Chondrocyte (in vitro differentiated cells): Measurements from ENCODE around the gene ARHGAP42. TPM values are rescaled to one million over a fixed set of nuclear protein-coding genes. Genes with fewer than 3 reads are reported as not detected.

Source experiments
- DNase-seq: peaks from one replicate; pipeline ENCODE4 v3.0.0; 2021; ENCODE audit warnings: mixed read lengths, low spot score
- H3K27ac Mint-ChIP-seq: one replicate; pipeline ENCODE4 v1.8.0; 2021; ENCODE audit warnings: mild to moderate bottlenecking, moderate library complexity, mixed read lengths; ENCODE audit not compliant: unreplicated experiment
- H3K27me3 Mint-ChIP-seq: 2 replicates; pipeline ENCODE4 v1.8.0; 2021; ENCODE audit warnings: low read depth, mixed read lengths
- H3K36me3 Mint-ChIP-seq: 2 replicates; pipeline ENCODE4 v1.8.0; 2021; ENCODE audit warnings: low read depth, mixed read lengths
- H3K4me1 Mint-ChIP-seq: 2 replicates; pipeline ENCODE4 v1.8.0; 2021; ENCODE audit warnings: low read depth, mild to moderate bottlenecking, mixed read lengths
- H3K4me3 Mint-ChIP-seq: one replicate; pipeline ENCODE4 v1.8.0; 2021; ENCODE audit warnings: mild to moderate bottlenecking, moderate library complexity, mixed read lengths; ENCODE audit not compliant: unreplicated experiment
- H3K9me3 Mint-ChIP-seq: 2 replicates; pipeline ENCODE4 v1.8.0; 2021; ENCODE audit warnings: low read depth, mixed read lengths
- CTCF ChIP-seq: fragments of 200-600 bp; sonication (generic); IDR thresholded peaks from 2 replicates; pipeline ENCODE4 v1.5.0; 2021; ENCODE audit warnings: antibody characterized with exemption, mild to moderate bottlenecking, moderate library complexity
- total RNA-seq: library from RNA; stranded (reverse); gene quantifications from 3 replicates; pipeline ENCODE4 v1.2.1, GENCODE V29; 2021

The ARHGAP42 gene
- total RNA-seq, 1 donor from 2014 or later, result 16.1 TPM

GRCh38 chr11:100769165-100769564, 82.1 kb downstream of the ARHGAP42 start:
- no peak for DNase-seq
- Mint-ChIP-seq H3K4me3 (no peak overlapping the region), H3K27me3 (no peaks in the 10 kb centered on the region), H3K36me3 (peaks cover 2% of the 10 kb centered on the region), H3K4me1 (peaks cover 5% of the 10 kb centered on the region), H3K27ac (no peak overlapping the region), H3K9me3 (no peaks in the 10 kb centered on the region)
- no peak for TF ChIP-seq CTCF

GRCh38 chr11:100769617-100770016, 82.5 kb downstream of the ARHGAP42 start:
- Mint-ChIP-seq H3K9me3 (no peaks in the 10 kb centered on the region), H3K27me3 (no peaks in the 10 kb centered on the region), H3K36me3 (peaks cover 5% of the 10 kb centered on the region), H3K27ac (no peak overlapping the region), H3K4me1 (peaks cover 5% of the 10 kb centered on the region), H3K4me3 (no peak overlapping the region)
- no peak for TF ChIP-seq CTCF
- no peak for DNase-seq

- no peak for DNase-seq
- H3K27ac Mint-ChIP-seq, result no peak overlapping the region
- no peak for TF ChIP-seq CTCF
- no peak overlapping the region for H3K4me3 Mint-ChIP-seq
- peaks cover 6% of the 10 kb centered on the region for H3K4me1 Mint-ChIP-seq
- no peaks in the 10 kb centered on the region for H3K9me3 Mint-ChIP-seq
- peaks cover 5% of the 10 kb centered on the region for H3K36me3 Mint-ChIP-seq
- no peaks in the 10 kb centered on the region for H3K27me3 Mint-ChIP-seq
Observed at GRCh38 chr11:100774132-100774531, 87.0 kb downstream of the ARHGAP42 start.

- no peak for DNase-seq
- Mint-ChIP-seq H3K4me1 (peaks cover 5% of the 10 kb centered on the region), H3K9me3 (no peaks in the 10 kb centered on the region), H3K4me3 (no peak overlapping the region), H3K36me3 (peaks cover 5% of the 10 kb centered on the region), H3K27me3 (no peaks in the 10 kb centered on the region), H3K27ac (no peak overlapping the region)
- no peak for TF ChIP-seq CTCF
Observed at GRCh38 chr11:100774859-100775258, 87.8 kb downstream of the ARHGAP42 start.

GRCh38 chr11:100776212-100776896, 89.3 kb downstream of the ARHGAP42 start:
- H3K4me1 Mint-ChIP-seq, result peaks cover 5% of the 10 kb centered on the region
- H3K27ac Mint-ChIP-seq, result no peak overlapping the region
- peaks cover 5% of the 10 kb centered on the region for H3K36me3 Mint-ChIP-seq
- no peaks in the 10 kb centered on the region for H3K27me3 Mint-ChIP-seq
- no peak for DNase-seq
- no peak for TF ChIP-seq CTCF
- no peaks in the 10 kb centered on the region for H3K9me3 Mint-ChIP-seq
- H3K4me3 Mint-ChIP-seq, result no peak overlapping the region
